Activated naive CD8-positive, alpha-beta T cell treated with anti-CD3 and anti-CD28 coated beads, Interleukin-2, amount 10 ng/mL, durations not matched to agents 7 days and 5 days (primary cell): ENCODE measurements around the gene RPS6KA2. TPM values are rescaled to one million over a fixed set of nuclear protein-coding genes. Genes with fewer than 3 reads are reported as not detected.
A peak's percentile ranks its signal among the peaks of the same experiment; 100 is the strongest.

Source experiments
- ATAC-seq: fragments of 150-1000 bp; cut with Tn5 transposase; one replicate; pipeline ENCODE4 v1.10.0; 2021; ENCODE audit warnings: low read depth, moderate library complexity
- POLR2A ChIA-PET: fragments of 350-600 bp; sonication (Branson Sonifier 250); formaldehyde crosslinking; loops from one replicate; lab custom pipeline; 2021; ENCODE audit warnings: antibody characterized with exemption; lab: Charles Lee
- DNase-seq: peaks from one replicate; pipeline ENCODE4 v3.0.0; 2021
- H3K27ac Mint-ChIP-seq: one replicate; pipeline ENCODE4 v1.8.0; 2022; ENCODE audit warnings: mild to moderate bottlenecking, mixed read lengths
- H3K27me3 Mint-ChIP-seq: one replicate; pipeline ENCODE4 v1.8.0; 2022; ENCODE audit warnings: mild to moderate bottlenecking, moderate library complexity, mixed read lengths
- H3K36me3 Mint-ChIP-seq: one replicate; pipeline ENCODE4 v1.8.0; 2021; ENCODE audit warnings: mild to moderate bottlenecking, mixed read lengths
- H3K4me1 Mint-ChIP-seq: one replicate; pipeline ENCODE4 v1.8.0; 2021; ENCODE audit warnings: mixed read lengths
- H3K4me3 Mint-ChIP-seq: one replicate; pipeline ENCODE4 v1.8.0; 2022; ENCODE audit warnings: mild to moderate bottlenecking, moderate library complexity, mixed read lengths
- H3K9me3 Mint-ChIP-seq: one replicate; pipeline ENCODE4 v1.8.0; 2021; ENCODE audit warnings: mixed read lengths
- total RNA-seq, 2 experiments: library from RNA; stranded (reverse); gene quantifications; one replicate each; pipeline ENCODE4 v1.2.3, GENCODE V29; 2021

Gene RPS6KA2
- total RNA-seq, 2 experiments from 2014 or later, result 3.8 to 5.7 TPM

GRCh38 chr6:166496460-166496859 is 130.6 kb downstream of the RPS6KA2 start:
- Mint-ChIP-seq H3K4me3 (no peak overlapping the region), H3K27ac (no peak overlapping the region), H3K27me3 (no peaks in the 10 kb centered on the region), H3K36me3 (peaks cover 2% of the 10 kb centered on the region), H3K9me3 (no peaks in the 10 kb centered on the region), H3K4me1 (peaks cover 2% of the 10 kb centered on the region)
- DNase-seq, result no peak
- ATAC-seq, result no peak
- POLR2A ChIA-PET, result no interaction called here

GRCh38 chr6:166495487-166496314 is 131.3 kb downstream of the RPS6KA2 start:
- H3K27ac Mint-ChIP-seq, result no peak overlapping the region
- POLR2A ChIA-PET, result no interaction called here
- peaks cover 2% of the 10 kb centered on the region for H3K4me1 Mint-ChIP-seq
- no peak for DNase-seq
- no peak overlapping the region for H3K4me3 Mint-ChIP-seq
- H3K27me3 Mint-ChIP-seq, result no peaks in the 10 kb centered on the region
- ATAC-seq, result no peak
- peaks cover 2% of the 10 kb centered on the region for H3K36me3 Mint-ChIP-seq
- no peaks in the 10 kb centered on the region for H3K9me3 Mint-ChIP-seq

GRCh38 chr6:166494757-166495486 is 132.1 kb downstream of the RPS6KA2 start:
- Mint-ChIP-seq H3K27ac (no peak overlapping the region), H3K4me1 (peaks cover 2% of the 10 kb centered on the region), H3K36me3 (peaks cover 2% of the 10 kb centered on the region), H3K9me3 (no peaks in the 10 kb centered on the region), H3K4me3 (no peak overlapping the region), H3K27me3 (no peaks in the 10 kb centered on the region)
- POLR2A ChIA-PET, result no interaction called here
- no peak for DNase-seq
- ATAC-seq, result no peak

GRCh38 chr6:166494101-166494441 is 133.0 kb downstream of the RPS6KA2 start:
- Mint-ChIP-seq H3K27me3 (no peaks in the 10 kb centered on the region), H3K4me3 (no peak overlapping the region), H3K4me1 (no peaks in the 10 kb centered on the region), H3K36me3 (no peaks in the 10 kb centered on the region), H3K27ac (no peak overlapping the region), H3K9me3 (no peaks in the 10 kb centered on the region)
- no peak for DNase-seq
- POLR2A ChIA-PET, result no interaction called here
- ATAC-seq, result no peak

- H3K36me3 Mint-ChIP-seq, result no peaks in the 10 kb centered on the region
- DNase-seq (no peak), ATAC-seq (no peak)
- POLR2A ChIA-PET, result no interaction called here
- no peaks in the 10 kb centered on the region for H3K27me3 Mint-ChIP-seq
- H3K4me3 Mint-ChIP-seq, result no peak overlapping the region
- no peak overlapping the region for H3K27ac Mint-ChIP-seq
- no peaks in the 10 kb centered on the region for H3K4me1 Mint-ChIP-seq
- no peaks in the 10 kb centered on the region for H3K9me3 Mint-ChIP-seq
These were observed 133.5 kb downstream of the RPS6KA2 start for GRCh38 chr6:166493427-166494100.

GRCh38 chr6:166492092-166492741 is 134.8 kb downstream of the RPS6KA2 start:
- Mint-ChIP-seq H3K4me3 (no peak overlapping the region), H3K4me1 (peaks cover 11% of the 10 kb centered on the region), H3K36me3 (peaks cover 9% of the 10 kb centered on the region), H3K27me3 (no peaks in the 10 kb centered on the region), H3K9me3 (peaks cover 9% of the 10 kb centered on the region), H3K27ac (no peak overlapping the region)
- POLR2A ChIA-PET, result no interaction called here
- no peak for ATAC-seq
- no peak for DNase-seq

- ATAC-seq (no peak), DNase-seq (no peak)
- peaks cover 10% of the 10 kb centered on the region for H3K36me3 Mint-ChIP-seq
- H3K4me1 Mint-ChIP-seq, result peaks cover 11% of the 10 kb centered on the region
- POLR2A ChIA-PET, result no interaction called here
- peak overlapping the region; percentile 9 for H3K27ac Mint-ChIP-seq
- no peak overlapping the region for H3K4me3 Mint-ChIP-seq
- H3K27me3 Mint-ChIP-seq, result no peaks in the 10 kb centered on the region
- H3K9me3 Mint-ChIP-seq, result peaks cover 9% of the 10 kb centered on the region
These were observed 136.2 kb downstream of the RPS6KA2 start for GRCh38 chr6:166490671-166491500.

- Mint-ChIP-seq H3K27me3 (no peaks in the 10 kb centered on the region), H3K4me1 (peaks cover 11% of the 10 kb centered on the region), H3K4me3 (no peak overlapping the region), H3K9me3 (peaks cover 9% of the 10 kb centered on the region), H3K36me3 (peaks cover 10% of the 10 kb centered on the region), H3K27ac (no peak overlapping the region)
- ATAC-seq (no peak), DNase-seq (no peak)
- POLR2A ChIA-PET, result interaction anchor here (1.2 kb wide), 1 partner anchor 137 kb away, joined by 3 read pairs; no protein-coding TSS in a partner anchor
These were observed 137.5 kb downstream of the RPS6KA2 start for GRCh38 chr6:166489301-166490155.

- Mint-ChIP-seq H3K4me1 (peaks cover 11% of the 10 kb centered on the region), H3K9me3 (peaks cover 9% of the 10 kb centered on the region), H3K27me3 (no peaks in the 10 kb centered on the region), H3K36me3 (peaks cover 10% of the 10 kb centered on the region), H3K27ac (peak overlapping the region; percentile 97), H3K4me3 (no peak overlapping the region)
- POLR2A ChIA-PET, result interaction anchor here (1.0 to 1.2 kb wide), 2 partner anchors 45 to 138 kb away, joined by 3 to 7 read pairs; no protein-coding TSS in a partner anchor
- ATAC-seq, result no peak
- DNase-seq, result no peak
These were observed 138.3 kb downstream of the RPS6KA2 start for GRCh38 chr6:166488701-166489100.

GRCh38 chr6:166488076-166488685 is 138.9 kb downstream of the RPS6KA2 start:
- DNase-seq (peak; percentile 65), ATAC-seq (peak; percentile 99)
- H3K4me1 Mint-ChIP-seq, result peaks cover 11% of the 10 kb centered on the region
- peak overlapping the region; percentile 81 for H3K4me3 Mint-ChIP-seq
- peaks cover 9% of the 10 kb centered on the region for H3K9me3 Mint-ChIP-seq
- peaks cover 10% of the 10 kb centered on the region for H3K36me3 Mint-ChIP-seq
- peak overlapping the region; percentile 97 for H3K27ac Mint-ChIP-seq
- POLR2A ChIA-PET, result interaction anchor here (1.0 to 1.3 kb wide), 3 partner anchors 45 to 138 kb away, joined by 3 to 7 read pairs (median 3); no protein-coding TSS in a partner anchor
- no peaks in the 10 kb centered on the region for H3K27me3 Mint-ChIP-seq

GRCh38 chr6:166487148-166487547 is 139.9 kb downstream of the RPS6KA2 start:
- no peaks in the 10 kb centered on the region for H3K27me3 Mint-ChIP-seq
- peak overlapping the region; percentile 81 for H3K4me3 Mint-ChIP-seq
- POLR2A ChIA-PET, result interaction anchor here (1.3 kb wide), 1 partner anchor 88 kb away, joined by 3 read pairs; no protein-coding TSS in a partner anchor
- peaks cover 9% of the 10 kb centered on the region for H3K9me3 Mint-ChIP-seq
- peaks cover 10% of the 10 kb centered on the region for H3K36me3 Mint-ChIP-seq
- ATAC-seq (no peak), DNase-seq (no peak)
- H3K27ac Mint-ChIP-seq, result peak overlapping the region; percentile 97
- peaks cover 11% of the 10 kb centered on the region for H3K4me1 Mint-ChIP-seq
